Fibroblast of lung (primary cell): Measurements from ENCODE around the gene CBY3. TPM values are rescaled to one million over a fixed set of nuclear protein-coding genes. Genes with fewer than 3 reads are reported as not detected.

Experiments
- DNase-seq, 2 donors: peaks; one replicate each; pipeline versions ENCODE4 v3.0.0 to v3.0.0-alpha.2; 2010; ENCODE audit warnings: low read depth in 2 of 2
- H2AFZ ChIP-seq: 2 replicates; pipeline ENCODE4 v1.5.1; 2012; ENCODE audit warnings: low read length, control low read depth, inconsistent platforms
- H3K27ac ChIP-seq: 2 replicates; pipeline ENCODE4 v1.5.1; 2011; ENCODE audit warnings: low read length, control low read depth; ENCODE audit not compliant: insufficient read depth
- H3K27me3 ChIP-seq: 2 replicates; pipeline ENCODE4 v1.5.1; 2011; ENCODE audit warnings: mild to moderate bottlenecking, low read length; ENCODE audit not compliant: control insufficient read depth, insufficient read depth
- H3K36me3 ChIP-seq: 2 replicates; pipeline ENCODE4 v1.5.1; 2011; ENCODE audit warnings: low read length; ENCODE audit not compliant: control insufficient read depth, insufficient read depth
- H3K4me1 ChIP-seq: 2 replicates; pipeline ENCODE4 v1.5.1; 2011; ENCODE audit warnings: low read length; ENCODE audit not compliant: control insufficient read depth, insufficient read depth; ENCODE audit errors: extremely low read depth
- H3K4me2 ChIP-seq: 2 replicates; pipeline ENCODE4 v1.5.1; 2011; ENCODE audit warnings: low read length, control low read depth; ENCODE audit not compliant: insufficient read depth; ENCODE audit errors: extremely low read depth
- H3K4me3 ChIP-seq, 4 experiments: fragments of 200-600 bp in 1 of 4; sonication (generic) in 1 of 4; replicated peaks in 1 of 4; 2 replicates each; pipeline ENCODE4 v1.5.1; 2011 to 2016; ENCODE audit warnings: low read length in 4 of 4, low read depth in 3 of 4, mild to moderate bottlenecking in 3 of 4, control low read depth in 2 of 4, inconsistent platforms in 1 of 4, mixed read lengths in 1 of 4; ENCODE audit not compliant: insufficient read depth in 1 of 4; ENCODE audit errors: control extremely low read depth in 1 of 4
- H3K79me2 ChIP-seq: 2 replicates; pipeline ENCODE4 v1.5.1; 2012; ENCODE audit warnings: mild to moderate bottlenecking, low read length, inconsistent platforms; ENCODE audit not compliant: control insufficient read depth, insufficient read depth
- H3K9ac ChIP-seq: 2 replicates; pipeline ENCODE4 v1.5.1; 2011; ENCODE audit warnings: mild to moderate bottlenecking, low read length, control low read depth; ENCODE audit not compliant: insufficient read depth
- H3K9me3 ChIP-seq: 2 replicates; pipeline ENCODE4 v1.5.1; 2012; ENCODE audit warnings: low read depth, low read length; ENCODE audit not compliant: control insufficient read depth, insufficient read depth
- H4K20me1 ChIP-seq: 2 replicates; pipeline ENCODE4 v1.5.1; 2011; ENCODE audit warnings: low read length; ENCODE audit not compliant: control insufficient read depth, insufficient read depth; ENCODE audit errors: extremely low read depth
- EZH2 ChIP-seq: IDR thresholded peaks from 2 replicates; pipeline ENCODE4 v1.5.1; 2012; ENCODE audit warnings: low read length, control low read depth, mild to moderate bottlenecking; ENCODE audit errors: missing control alignments
- polyA minus RNA-seq: library from RNA; depleted of rRNA, polyadenylated mRNA; stranded (reverse); fragments of >200 nt; gene quantifications from 2 replicates; pipeline ENCODE4 v1.2.3, GENCODE V29; 2011; ENCODE audit warnings: low replicate concordance
- polyA plus RNA-seq, 2 donors: library from polyadenylated mRNA; depleted of rRNA in 1 of 2; stranded (reverse) in 1 of 2; unstranded in 1 of 2; fragments of >200 nt; gene quantifications; 2 replicates each; pipeline ENCODE4 v1.2.1, GENCODE V29; 2011 to 2012; ENCODE audit warnings: missing spikeins in 1 of 2
- total RNA-seq: library from RNA; depleted of rRNA; stranded (reverse); fragments of >200 nt; gene quantifications from 2 replicates; pipeline ENCODE4 v1.2.1, GENCODE V29; 2014
- TF ChIP-seq, protein P1 (sequence below), 2 donors: IDR thresholded peaks in 1 of 2; conservative IDR thresholded peaks in 1 of 2; 1 replicate in 1 of 2; 2 replicates in 1 of 2; pipeline ENCODE4 v1.5.1; 2011 to 2012; ENCODE audit warnings: low read length in 2 of 2, control low read depth in 1 of 2, inconsistent platforms in 1 of 2, low read depth in 1 of 2, mild to moderate bottlenecking in 1 of 2

Gene CBY3
- not detected in 2 replicates for total RNA-seq
- not detected in 2 replicates for polyA plus RNA-seq
- 0.17 TPM in 1 of 2 replicates, not detected in the other for polyA plus RNA-seq (2012)
- polyA minus RNA-seq, result not detected in 2 replicates

DNA sequence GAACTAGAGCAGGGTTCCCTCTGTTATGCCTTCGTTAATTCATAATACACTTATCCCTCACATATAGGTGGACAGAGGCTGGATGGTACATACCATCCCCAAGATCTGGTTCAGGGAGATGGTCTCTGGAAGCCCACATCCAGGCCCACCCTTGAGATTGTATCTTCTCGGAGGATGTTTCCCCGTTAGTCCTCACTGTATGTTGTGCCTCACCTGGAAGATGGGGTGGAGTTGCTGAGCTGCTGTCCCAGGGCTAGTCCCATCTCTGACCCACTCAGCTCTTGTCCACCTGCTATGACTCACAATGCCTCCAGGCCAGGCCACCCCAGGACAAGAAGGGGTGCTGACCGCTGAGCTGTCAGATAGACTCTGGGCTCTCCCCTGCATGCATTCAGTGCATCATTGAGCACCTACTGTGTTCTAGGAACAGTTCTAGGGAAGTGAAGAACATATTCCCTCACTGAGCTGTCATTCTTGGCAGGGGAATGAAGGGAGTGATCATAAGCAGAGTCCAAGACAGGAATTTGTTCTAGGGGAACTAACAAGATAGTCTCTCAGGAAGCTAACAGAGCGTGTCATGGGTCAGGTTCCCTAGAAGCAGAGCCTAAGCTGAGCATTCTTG is at the start of gene CBY3:
TSS of gene CBY3 (minus strand) at position 255 of the 622 bp plus-strand sequence. CDS start at position 139, 116 bp downstream.
- Histone ChIP-seq H3K9me3 (no peaks in the 10 kb centered on the region), H3K4me2 (no peak within 1 kb of the TSS), H3K79me2 (peaks cover 6% of the 10 kb centered on the region), H3K27me3 (no peaks in the 10 kb centered on the region), H4K20me1 (no peaks in the 10 kb centered on the region), H3K9ac (no peak within 1 kb of the TSS), H3K27ac (no peak within 1 kb of the TSS), H2AFZ (no peak within 1 kb of the TSS), H3K36me3 (no peaks in the 10 kb centered on the region), H3K4me1 (peaks cover 3% of the 10 kb centered on the region), H3K4me3 (no peak within 1 kb of the TSS)
- DNase-seq, result no peak
- TF ChIP-seq, protein P1, sequence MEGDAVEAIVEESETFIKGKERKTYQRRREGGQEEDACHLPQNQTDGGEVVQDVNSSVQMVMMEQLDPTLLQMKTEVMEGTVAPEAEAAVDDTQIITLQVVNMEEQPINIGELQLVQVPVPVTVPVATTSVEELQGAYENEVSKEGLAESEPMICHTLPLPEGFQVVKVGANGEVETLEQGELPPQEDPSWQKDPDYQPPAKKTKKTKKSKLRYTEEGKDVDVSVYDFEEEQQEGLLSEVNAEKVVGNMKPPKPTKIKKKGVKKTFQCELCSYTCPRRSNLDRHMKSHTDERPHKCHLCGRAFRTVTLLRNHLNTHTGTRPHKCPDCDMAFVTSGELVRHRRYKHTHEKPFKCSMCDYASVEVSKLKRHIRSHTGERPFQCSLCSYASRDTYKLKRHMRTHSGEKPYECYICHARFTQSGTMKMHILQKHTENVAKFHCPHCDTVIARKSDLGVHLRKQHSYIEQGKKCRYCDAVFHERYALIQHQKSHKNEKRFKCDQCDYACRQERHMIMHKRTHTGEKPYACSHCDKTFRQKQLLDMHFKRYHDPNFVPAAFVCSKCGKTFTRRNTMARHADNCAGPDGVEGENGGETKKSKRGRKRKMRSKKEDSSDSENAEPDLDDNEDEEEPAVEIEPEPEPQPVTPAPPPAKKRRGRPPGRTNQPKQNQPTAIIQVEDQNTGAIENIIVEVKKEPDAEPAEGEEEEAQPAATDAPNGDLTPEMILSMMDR (conservative IDR thresholded peaks at IDR 0.05 in 1 of 2, IDR thresholded peaks at IDR 0.05 in 1 of 2; ENCODE audit: low read depth in 1 of 2, low read length in 2 of 2), result no peak
- TF ChIP-seq EZH2, result no peak

DNA sequence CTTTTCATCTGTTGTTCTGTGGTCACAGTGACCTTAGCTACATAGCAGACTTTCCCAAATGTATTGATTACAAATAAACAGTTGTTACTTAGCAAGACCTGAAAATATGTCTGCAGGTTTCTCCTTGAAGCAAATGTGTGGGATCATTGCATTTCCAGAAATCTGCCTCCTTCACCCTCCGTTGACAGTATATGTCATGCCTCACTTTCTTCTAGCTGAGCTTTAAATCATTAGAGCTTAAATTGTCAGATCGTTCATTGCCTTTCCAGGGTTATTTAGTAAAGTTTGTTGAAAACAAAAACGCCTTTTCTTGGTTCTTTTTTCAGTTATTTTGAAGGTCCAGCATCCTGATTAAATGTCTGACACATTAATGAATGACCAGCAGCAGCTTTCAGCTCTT is 49.5 kb upstream of the CBY3 start:
- Histone ChIP-seq H4K20me1 (no peaks in the 10 kb centered on the region), H3K36me3 (peaks cover 6% of the 10 kb centered on the region), H3K27me3 (no peaks in the 10 kb centered on the region), H3K4me3 (no peak overlapping the region), H3K27ac (no peak overlapping the region), H3K4me1 (peaks cover 3% of the 10 kb centered on the region), H3K79me2 (peaks cover 24% of the 10 kb centered on the region), H2AFZ (no peak overlapping the region), H3K9me3 (no peaks in the 10 kb centered on the region), H3K9ac (no peak overlapping the region), H3K4me2 (no peak overlapping the region)
- DNase-seq, result no peak
- no peak for TF ChIP-seq EZH2
- TF ChIP-seq, protein P1 (conservative IDR thresholded peaks at IDR 0.05 in 1 of 2, IDR thresholded peaks at IDR 0.05 in 1 of 2; ENCODE audit: low read depth in 1 of 2, low read length in 2 of 2), result no peak

DNA sequence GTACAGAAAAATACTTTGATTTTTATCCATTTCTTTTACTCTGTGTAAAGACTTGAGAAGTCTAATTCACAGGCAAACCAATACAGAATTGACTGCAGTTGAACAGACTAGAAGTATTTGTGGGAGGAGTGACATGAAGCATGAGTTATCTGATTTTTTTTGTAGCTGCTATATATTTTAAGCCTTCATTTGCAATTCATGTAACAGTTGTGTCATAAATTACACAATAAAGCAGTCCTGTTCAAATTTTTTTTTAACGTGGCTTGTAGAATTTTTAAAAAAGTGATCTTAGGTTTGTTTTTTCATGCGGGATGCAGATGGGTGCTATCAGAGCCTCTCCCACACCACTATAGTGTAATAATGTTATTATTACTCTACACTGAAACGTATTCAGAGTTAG is 48.9 kb upstream of the CBY3 start:
- H3K4me2 ChIP-seq, result no peak overlapping the region
- H2AFZ ChIP-seq, result no peak overlapping the region
- TF ChIP-seq, protein P1 (conservative IDR thresholded peaks at IDR 0.05 in 1 of 2, IDR thresholded peaks at IDR 0.05 in 1 of 2; ENCODE audit: low read depth in 1 of 2, low read length in 2 of 2), result no peak
- no peak for TF ChIP-seq EZH2
- no peak for DNase-seq
- H4K20me1 ChIP-seq, result no peaks in the 10 kb centered on the region
- H3K79me2 ChIP-seq, result peaks cover 18% of the 10 kb centered on the region
- no peaks in the 10 kb centered on the region for H3K9me3 ChIP-seq
- no peak overlapping the region for H3K9ac ChIP-seq
- no peaks in the 10 kb centered on the region for H3K27me3 ChIP-seq
- peaks cover 3% of the 10 kb centered on the region for H3K4me1 ChIP-seq
- H3K27ac ChIP-seq, result no peak overlapping the region
- peaks cover 7% of the 10 kb centered on the region for H3K36me3 ChIP-seq
- no peak overlapping the region for H3K4me3 ChIP-seq
